ENCODE measurements around the gene CACNA1G. TPM values are rescaled to one million over a fixed set of nuclear protein-coding genes. Genes with fewer than 3 reads are reported as not detected.

The CACNA1G gene
- total and polyA plus RNA-seq, 9 of the 15 experiments (the other 6 are each of a cell fraction or from before 2014, with no cell fraction given), result 0.01 TPM; not detected in 8

GRCh38 chr17:50541716-50542688 is 18.5 kb upstream of the CACNA1G start (continued):
- TF ChIP-seq HCFC1 (IDR thresholded peaks at IDR 0.05; ENCODE audit: low read depth, low read length) (peak; percentile 28; the same call in 1 of the 2 replicates), CBX3 (IDR thresholded peaks at IDR 0.05; ENCODE audit: borderline replicate concordance in 1 of 2, low read length in 2 of 2) (0 out of 3 replicates have a peak, but pooled peaks of 1 of the 2 experiments have one; percentile 35), SNIP1 (IDR thresholded peaks at IDR 0.05; ENCODE audit: low read depth) (peak; percentile 56; the same call in 1 of the 2 replicates), MAX (CRISPR knock-in tag; IDR thresholded peaks at IDR 0.05) (peak; percentile 49), PHF8 (IDR thresholded peaks at IDR 0.05; ENCODE audit: borderline replicate concordance, low read length) (peak; percentile 74; the same call in 1 of the 2 replicates), CBX1 (IDR thresholded peaks at IDR 0.05; ENCODE audit: low read depth) (0 out of 2 replicates have a peak, but pooled peaks have one; percentile 25), ZKSCAN1 (IDR thresholded peaks at IDR 0.05; ENCODE audit: low read depth, low read length) (no peak), ZNF282 (CRISPR knock-in tag; IDR thresholded peaks at IDR 0.05) (0 out of 2 replicates have a peak, but pooled peaks have one; percentile 68), FIP1L1 (IDR thresholded peaks at IDR 0.05; ENCODE audit: low read depth, low read length, poor library complexity, severe bottlenecking) (peak; percentile 44), FOXP1 (CRISPR knock-in tag; IDR thresholded peaks at IDR 0.05) (peak; percentile 87), BHLHE40 (IDR thresholded peaks at IDR 0.05; ENCODE audit: low read length) (peak; percentile 38; the same call in 1 of the 2 replicates), NRF1 (conservative IDR thresholded peaks at IDR 0.05 in 1 of 2, IDR thresholded peaks at IDR 0.05 in 1 of 2) (peak; percentile 97), PHF20 (IDR thresholded peaks at IDR 0.05; ENCODE audit: partially characterized antibody) (peak; percentile 52), CCNT2 (IDR thresholded peaks at IDR 0.05; ENCODE audit: borderline replicate concordance, extremely low read depth, insufficient read length, low read depth, low read length) (peak; percentile 84), YY1 (IDR thresholded peaks at IDR 0.05; ENCODE audit: borderline replicate concordance in 1 of 3, control insufficient read depth in 1 of 3, extremely low read depth in 1 of 3, insufficient read depth in 3 of 3, insufficient read length in 1 of 3, insufficient replicate concordance in 2 of 3, low read depth in 1 of 3, low read length in 2 of 3) (peak in 1 of 3 experiments; percentile 7), ZNF780A (CRISPR knock-in tag; IDR thresholded peaks at IDR 0.05) (no peak), KLF13 (tag; IDR thresholded peaks at IDR 0.05; ENCODE audit: borderline replicate concordance, low read depth) (0 out of 2 replicates have a peak, but pooled peaks have one; percentile 11), CXXC5 (CRISPR knock-in tag; IDR thresholded peaks at IDR 0.05) (peak; percentile 82), ZNF143 (CRISPR knock-in tag; IDR thresholded peaks at IDR 0.05) (peak; percentile 26; the same call in 1 of the 2 replicates), CTCF (IDR thresholded peaks at IDR 0.05 in 2 of 3, conservative IDR thresholded peaks at IDR 0.05 in 1 of 3; ENCODE audit: insufficient read depth in 2 of 3, low read depth in 1 of 3, low read length in 3 of 3) (peak; percentile 33 to 41 (median 34); a peak in 4 of 6 replicates)
- TF ChIP-seq, protein P1, sequence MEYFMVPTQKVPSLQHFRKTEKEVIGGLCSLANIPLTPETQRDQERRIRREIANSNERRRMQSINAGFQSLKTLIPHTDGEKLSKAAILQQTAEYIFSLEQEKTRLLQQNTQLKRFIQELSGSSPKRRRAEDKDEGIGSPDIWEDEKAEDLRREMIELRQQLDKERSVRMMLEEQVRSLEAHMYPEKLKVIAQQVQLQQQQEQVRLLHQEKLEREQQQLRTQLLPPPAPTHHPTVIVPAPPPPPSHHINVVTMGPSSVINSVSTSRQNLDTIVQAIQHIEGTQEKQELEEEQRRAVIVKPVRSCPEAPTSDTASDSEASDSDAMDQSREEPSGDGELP (CRISPR knock-in tag; IDR thresholded peaks at IDR 0.05; ENCODE audit: borderline replicate concordance), result peak; percentile 86
- TF ChIP-seq, protein P2, sequence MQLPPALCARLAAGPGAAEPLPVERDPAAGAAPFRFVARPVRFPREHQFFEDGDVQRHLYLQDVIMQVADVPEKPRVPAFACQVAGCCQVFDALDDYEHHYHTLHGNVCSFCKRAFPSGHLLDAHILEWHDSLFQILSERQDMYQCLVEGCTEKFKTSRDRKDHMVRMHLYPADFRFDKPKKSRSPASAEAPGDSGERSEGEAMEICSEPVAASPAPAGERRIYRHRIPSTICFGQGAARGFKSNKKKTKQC (CRISPR knock-in tag; IDR thresholded peaks at IDR 0.05), result 0 out of 2 replicates have a peak, but pooled peaks have one; percentile 59
